Keratinocyte (primary cell): ENCODE measurements around the gene MEGF8. TPM values are rescaled to one million over a fixed set of nuclear protein-coding genes. Genes with fewer than 3 reads are reported as not detected.

Source experiments
- DNase-seq: peaks from one replicate; pipeline ENCODE4 v3.0.0-alpha.2; 2011; ENCODE audit warnings: low read depth, missing footprints, low spot score
- FAIRE-seq: peaks from 2 replicates; lab custom pipeline; 2011; peaks lifted over from hg19 to GRCh38; lab: Jason Lieb, UNC
- H2AFZ ChIP-seq: 2 replicates; pipeline ENCODE4 v1.6.0; 2012; ENCODE audit warnings: low read length, control low read depth, inconsistent platforms; ENCODE audit not compliant: control insufficient read depth
- H3K27ac ChIP-seq: 2 replicates; pipeline ENCODE4 v1.5.1; 2011; ENCODE audit warnings: low read length; ENCODE audit not compliant: control insufficient read depth, insufficient read depth
- H3K27me3 ChIP-seq: 3 replicates; pipeline ENCODE4 v1.6.0; 2011; ENCODE audit warnings: low read length; ENCODE audit not compliant: control insufficient read depth, insufficient read depth; ENCODE audit errors: extremely low read depth
- H3K36me3 ChIP-seq, 2 experiments: 2 replicates in 1 of 2; 3 replicates in 1 of 2; pipeline ENCODE4 v1.5.1; 2011; ENCODE audit warnings: low read length in 2 of 2, mild to moderate bottlenecking in 1 of 2; ENCODE audit not compliant: control insufficient read depth in 2 of 2, insufficient read depth in 2 of 2; ENCODE audit errors: extremely low read depth in 1 of 2
- H3K4me1 ChIP-seq: 3 replicates; pipeline ENCODE4 v1.5.1; 2011; ENCODE audit warnings: low read length; ENCODE audit not compliant: control insufficient read depth, insufficient read depth; ENCODE audit errors: extremely low read depth
- H3K4me2 ChIP-seq: 3 replicates; pipeline ENCODE4 v1.6.0; 2011; ENCODE audit warnings: low read depth, low read length; ENCODE audit not compliant: control insufficient read depth, insufficient read depth; ENCODE audit errors: extremely low read depth
- H3K4me3 ChIP-seq, 3 experiments: fragments of 200-600 bp in 1 of 3; sonication (generic) in 1 of 3; 2 replicates in 2 of 3; 3 replicates in 1 of 3; pipeline ENCODE4 v1.5.1; 2011 to 2016; ENCODE audit warnings: low read length in 3 of 3, mild to moderate bottlenecking in 3 of 3, control low read depth in 2 of 3, inconsistent platforms in 1 of 3, low read depth in 1 of 3, mixed read lengths in 1 of 3, mixed run types in 1 of 3, moderate library complexity in 1 of 3; ENCODE audit not compliant: control insufficient read depth in 2 of 3, insufficient read depth in 2 of 3; ENCODE audit errors: extremely low read depth in 1 of 3
- H3K79me2 ChIP-seq: 2 replicates; pipeline ENCODE4 v1.6.0; 2012; ENCODE audit warnings: low read length; ENCODE audit not compliant: control insufficient read depth, insufficient read depth
- H3K9ac ChIP-seq: 3 replicates; pipeline ENCODE4 v1.6.0; 2011; ENCODE audit warnings: low read length; ENCODE audit not compliant: control insufficient read depth, insufficient read depth; ENCODE audit errors: extremely low read depth
- H3K9me1 ChIP-seq: 3 replicates; pipeline ENCODE4 v1.6.0; 2011; ENCODE audit warnings: low read length; ENCODE audit not compliant: control insufficient read depth, insufficient read depth; ENCODE audit errors: extremely low read depth
- H3K9me3 ChIP-seq: 2 replicates; pipeline ENCODE4 v1.5.1; 2012; ENCODE audit warnings: low read depth, low read length; ENCODE audit not compliant: control insufficient read depth
- H4K20me1 ChIP-seq: 3 replicates; pipeline ENCODE4 v1.6.0; 2011; ENCODE audit warnings: low read length; ENCODE audit not compliant: control insufficient read depth, insufficient read depth; ENCODE audit errors: extremely low read depth
- CTCF ChIP-seq, 3 experiments: IDR thresholded peaks in 1 of 3; conservative IDR thresholded peaks in 1 of 3; optimal IDR thresholded peaks in 1 of 3; 2 replicates in 2 of 3; 3 replicates in 1 of 3; pipeline versions ENCODE3 to v1.5.1; 2011; ENCODE audit warnings: low read length in 3 of 3, mild to moderate bottlenecking in 3 of 3, moderate library complexity in 2 of 3, control low read depth in 1 of 3, inconsistent platforms in 1 of 3; ENCODE audit not compliant: insufficient read depth in 2 of 3; ENCODE audit errors: extremely low read depth in 1 of 3
- EZH2 ChIP-seq: IDR thresholded peaks from one replicate; pipeline ENCODE4 v1.6.1; 2012; ENCODE audit warnings: inconsistent platforms, mild to moderate bottlenecking, low read length, moderate library complexity
- dilution Hi-C: fragments of 300-500 bp; cut with MboI; formaldehyde crosslinking; loops from one replicate; pipeline ENCODE4 v1.7.0; 2020; ENCODE audit warnings: low sequenced_read_pairs; ENCODE audit not compliant: extremely low pct_ligation_motif_present
- polyA plus RNA-seq, 5 experiments: library from polyadenylated mRNA; depleted of rRNA in 3 of 5; stranded (reverse) in 3 of 5; stranded (forward) in 1 of 5; unstranded in 1 of 5; fragments of >200 nt; gene quantifications; 1 replicate in 1 of 5; 2 replicates in 3 of 5; 3 replicates in 1 of 5; pipeline versions ENCODE4 v1.2.1 to v1.2.3, GENCODE V29; 2011 to 2012; ENCODE audit warnings: missing spikeins in 2 of 5, low read depth in 1 of 5, low replicate concordance in 1 of 5

Gene MEGF8
- polyA plus RNA-seq, 1 donor (not counting 4 experiments of a cell fraction or from before 2014, with no cell fraction given): 4.1 TPM

DNA sequence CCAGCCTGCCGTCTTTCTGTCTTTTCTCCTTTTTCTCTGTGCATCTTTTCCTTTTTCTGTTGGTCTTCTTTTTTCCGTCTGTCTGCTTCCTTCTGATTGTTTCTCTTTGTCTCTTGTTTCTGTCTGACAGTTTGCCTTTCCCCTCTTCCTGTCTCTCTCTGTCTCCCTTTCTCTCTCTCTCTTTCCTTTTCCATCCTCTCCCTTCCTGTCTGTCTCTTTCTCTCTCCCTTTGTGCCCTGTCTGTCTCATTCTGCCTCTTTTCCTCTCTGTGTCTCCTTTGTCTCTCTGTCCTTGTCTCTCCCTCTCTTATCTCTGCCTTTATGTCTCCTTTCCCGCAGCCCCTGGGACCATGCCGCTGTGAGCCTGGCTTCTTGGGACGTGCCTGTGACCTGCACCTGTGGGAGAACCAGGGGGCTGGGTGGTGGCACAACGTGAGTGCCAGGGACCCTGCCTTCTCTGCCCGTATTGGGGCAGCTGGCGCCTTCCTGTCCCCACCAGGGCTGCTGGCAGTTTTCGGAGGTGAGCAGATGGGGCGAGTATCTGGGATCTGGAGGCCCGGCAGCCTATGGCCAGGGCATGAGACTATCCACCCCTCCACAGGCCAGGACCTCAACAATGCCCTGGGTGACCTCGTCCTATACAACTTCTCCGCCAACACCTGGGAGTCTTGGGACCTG is 9.4 kb downstream of the MEGF8 start:
- Histone ChIP-seq H3K4me2 (no peak overlapping the region), H3K9me1 (no peaks in the 10 kb centered on the region), H3K9me3 (no peaks in the 10 kb centered on the region), H2AFZ (no peak overlapping the region), H3K36me3 (peaks cover 3 to 9% of the 10 kb centered on the region in 2 experiments), H3K79me2 (no peaks in the 10 kb centered on the region), H3K4me1 (no peaks in the 10 kb centered on the region), H4K20me1 (no peaks in the 10 kb centered on the region), H3K27ac (no peak overlapping the region), H3K4me3 (no peak overlapping the region), H3K9ac (no peak overlapping the region), H3K27me3 (no peaks in the 10 kb centered on the region)
- DNase-seq (no peak), FAIRE-seq (no peak)
- dilution Hi-C loops: no loop called here
- no peak for TF ChIP-seq CTCF (optimal IDR thresholded peaks at IDR 0.05 in 1 of 3, IDR thresholded peaks at IDR 0.05 in 1 of 3, conservative IDR thresholded peaks at IDR 0.05 in 1 of 3; ENCODE audit: extremely low read depth in 1 of 3, insufficient read depth in 2 of 3, low read length in 3 of 3)
- no peak for TF ChIP-seq EZH2

- dilution Hi-C loops: no loop called here
- no peaks in the 10 kb centered on the region for H4K20me1 ChIP-seq
- DNase-seq (no peak), FAIRE-seq (no peak)
- H3K9ac ChIP-seq: no peak overlapping the region
- no peak overlapping the region for H3K27ac ChIP-seq
- H3K9me3 ChIP-seq: no peaks in the 10 kb centered on the region
- no peaks in the 10 kb centered on the region for H3K27me3 ChIP-seq
- TF ChIP-seq CTCF (optimal IDR thresholded peaks at IDR 0.05 in 1 of 3, IDR thresholded peaks at IDR 0.05 in 1 of 3, conservative IDR thresholded peaks at IDR 0.05 in 1 of 3; ENCODE audit: extremely low read depth in 1 of 3, insufficient read depth in 2 of 3, low read length in 3 of 3): no peak
- TF ChIP-seq EZH2: no peak
- H3K9me1 ChIP-seq: no peaks in the 10 kb centered on the region
- H3K36me3 ChIP-seq: peaks cover 3 to 9% of the 10 kb centered on the region in 2 experiments
- H3K79me2 ChIP-seq: no peaks in the 10 kb centered on the region
- H3K4me2 ChIP-seq: no peak overlapping the region
- no peak overlapping the region for H2AFZ ChIP-seq
- H3K4me1 ChIP-seq: no peaks in the 10 kb centered on the region
- no peak overlapping the region for H3K4me3 ChIP-seq
Measured at GRCh38 chr19:42335374-42335936, 10.0 kb downstream of the MEGF8 start.
